OCI-LY7 (cell line): Measurements from ENCODE around the gene DIP2C. TPM values are rescaled to one million over a fixed set of nuclear protein-coding genes. Genes with fewer than 3 reads are reported as not detected.
A peak's percentile ranks its signal among the peaks of the same experiment; 100 is the strongest.

Experiments
- BruUV-seq: library from RNA; stranded (reverse); fragments of 400-500 nt; replicated peaks from 2 replicates; lab custom pipeline; 2021; lab: Mats Ljungman, UMichigan
- CTCF ChIA-PET: fragments of 300-600 bp; sonication (Branson Sonifier 250); formaldehyde crosslinking; loops from one replicate; lab custom pipeline; 2022; ENCODE audit warnings: antibody characterized with exemption; ENCODE audit not compliant: unreplicated experiment; lab: Charles Lee
- POLR2A ChIA-PET: fragments of 300-600 bp; sonication (Branson Sonifier 250); formaldehyde crosslinking; loops from one replicate; lab custom pipeline; 2022; ENCODE audit warnings: antibody characterized with exemption; lab: Charles Lee
- DNase-seq: peaks from one replicate; pipeline ENCODE4 v3.0.0-alpha.2; 2015; ENCODE audit warnings: low spot score
- H2AFZ ChIP-seq: fragments of 200-600 bp; sonication (generic), shearing (Covaris generic); 2 replicates; pipeline ENCODE4 v1.6.1; 2014; ENCODE audit warnings: mild to moderate bottlenecking, antibody characterized with exemption, low read length, moderate library complexity
- H3K27ac ChIP-seq: fragments of 200-600 bp; sonication (generic); 2 replicates; pipeline ENCODE4 v1.5.1; 2014; ENCODE audit warnings: mixed run types, low read depth, mild to moderate bottlenecking, moderate library complexity, low read length, inconsistent platforms; ENCODE audit not compliant: poor library complexity, severe bottlenecking
- H3K36me3 ChIP-seq: fragments of 200-600 bp; sonication (generic); 2 replicates; pipeline ENCODE4 v1.6.1; 2014; ENCODE audit warnings: mild to moderate bottlenecking, antibody characterized with exemption, low read length, moderate library complexity, mixed read lengths; ENCODE audit not compliant: insufficient read depth
- H3K4me1 ChIP-seq: fragments of 200-600 bp; sonication (generic); 2 replicates; pipeline ENCODE4 v1.5.1; 2014; ENCODE audit warnings: mild to moderate bottlenecking, low read length; ENCODE audit not compliant: insufficient read depth, poor library complexity, severe bottlenecking
- H3K4me2 ChIP-seq: fragments of 200-600 bp; sonication (generic); 2 replicates; pipeline ENCODE4 v1.6.1; 2014; ENCODE audit warnings: mild to moderate bottlenecking, low read length
- H3K4me3 ChIP-seq: fragments of 200-600 bp; sonication (generic); 2 replicates; pipeline ENCODE4 v1.5.1; 2014; ENCODE audit warnings: mild to moderate bottlenecking, low read depth, low read length; ENCODE audit not compliant: poor library complexity, severe bottlenecking
- H3K79me2 ChIP-seq: fragments of 200-600 bp; sonication (generic); 2 replicates; pipeline ENCODE4 v1.6.1; 2016; ENCODE audit warnings: low read depth, mild to moderate bottlenecking, low read length, moderate library complexity, mixed read lengths; ENCODE audit not compliant: insufficient read depth
- H3K9me2 ChIP-seq: fragments of 200-600 bp; sonication (generic); 2 replicates; pipeline ENCODE4 v1.6.1; 2016; ENCODE audit warnings: mild to moderate bottlenecking, low read length, mixed read lengths; ENCODE audit not compliant: insufficient read depth
- H3K9me3 ChIP-seq: fragments of 200-600 bp; sonication (generic); 2 replicates; pipeline ENCODE4 v1.6.1; 2014; ENCODE audit warnings: mild to moderate bottlenecking, mixed run types, low read length, mixed read lengths
- H4K20me1 ChIP-seq: fragments of 200-600 bp; sonication (generic); 2 replicates; pipeline ENCODE4 v1.6.1; 2014; ENCODE audit warnings: mild to moderate bottlenecking, antibody characterized with exemption, low read length, moderate library complexity, mixed read lengths; ENCODE audit not compliant: insufficient read depth
- CTCF ChIP-seq: fragments of 200-600 bp; sonication (generic); conservative IDR thresholded peaks from 2 replicates; pipeline ENCODE4 v1.5.1; 2014; ENCODE audit warnings: mild to moderate bottlenecking, antibody characterized with exemption, low read length, moderate library complexity, mixed read lengths
- EZH2phosphoT487 ChIP-seq: fragments of 200-600 bp; sonication (generic); IDR thresholded peaks from 2 replicates; pipeline ENCODE4 v1.6.1; 2018; ENCODE audit warnings: low read depth, borderline replicate concordance, mild to moderate bottlenecking, mixed run types, antibody characterized with exemption, low read length, moderate library complexity, mixed read lengths
- intact Hi-C: fragments of 100-400 bp; cut with micrococcal nuclease; formaldehyde crosslinking; loops from one replicate; pipeline ENCODE4 v1.10.0; 2022; ENCODE audit not compliant: unreplicated experiment
- total RNA-seq, 2 experiments: library from RNA; depleted of rRNA in 1 of 2; stranded (reverse); fragments of >200 nt in 1 of 2; shearing (Covaris generic) in 1 of 2; gene quantifications; 2 replicates each; pipeline ENCODE4 v1.2.3, GENCODE V29; 2014 to 2022

Gene DIP2C
- total RNA-seq, 2 experiments from 2014 or later: 10.9 to 29.5 TPM

GRCh38 chr10:521261-522250 is 167.9 kb downstream of the DIP2C start:
- H3K9me2 ChIP-seq: no peaks in the 10 kb centered on the region
- intact Hi-C loops: no loop called here
- no peaks in the 10 kb centered on the region for H4K20me1 ChIP-seq
- H3K4me2 ChIP-seq: peak overlapping the region; percentile 67
- H3K9me3 ChIP-seq: no peaks in the 10 kb centered on the region
- peak overlapping the region; percentile 28; the same call in 1 of the 2 replicates for H2AFZ ChIP-seq
- BruUV-seq: TSS peak; percentile 75
- H3K36me3 ChIP-seq: no peaks in the 10 kb centered on the region
- peaks cover 99% of the 10 kb centered on the region for H3K4me1 ChIP-seq
- ChIA-PET POLR2A (interaction anchor here (0.6 to 2.9 kb wide), 4 partner anchors 9 to 208 kb away, joined by 3 to 28 read pairs (median 4); no protein-coding TSS in a partner anchor), CTCF (interaction anchor here (1.0 to 1.9 kb wide), 2 partner anchors 10 to 11 kb away, joined by 3 to 6 read pairs; no protein-coding TSS in a partner anchor)
- peak overlapping the region; percentile 41 for H3K4me3 ChIP-seq
- H3K27ac ChIP-seq: peak overlapping the region; percentile 88
- peak; percentile 87 for DNase-seq
- TF ChIP-seq CTCF (0 out of 2 replicates have a peak, but pooled peaks have one; percentile 1), EZH2phosphoT487 (no peak)
- H3K79me2 ChIP-seq: no peaks in the 10 kb centered on the region

GRCh38 chr10:520402-520787 is 169.1 kb downstream of the DIP2C start:
- intact Hi-C loops: no loop called here
- CTCF ChIA-PET: interaction anchor here (1.9 kb wide), 1 partner anchor 10 kb away, joined by 6 read pairs; no protein-coding TSS in a partner anchor
- BruUV-seq: no TSS peak
- H3K36me3 ChIP-seq: no peaks in the 10 kb centered on the region
- no peak overlapping the region for H3K4me3 ChIP-seq
- peak overlapping the region; percentile 67 for H3K4me2 ChIP-seq
- no peaks in the 10 kb centered on the region for H3K9me3 ChIP-seq
- TF ChIP-seq CTCF: no peak
- no peak for TF ChIP-seq EZH2phosphoT487
- DNase-seq: no peak
- H3K79me2 ChIP-seq: no peaks in the 10 kb centered on the region
- POLR2A ChIA-PET: interaction anchor here (1.0 to 2.9 kb wide), 2 partner anchors 8 to 207 kb away, joined by 3 to 28 read pairs; no protein-coding TSS in a partner anchor
- no peak overlapping the region for H2AFZ ChIP-seq
- no peaks in the 10 kb centered on the region for H3K9me2 ChIP-seq
- H4K20me1 ChIP-seq: no peaks in the 10 kb centered on the region
- H3K4me1 ChIP-seq: peaks cover 92% of the 10 kb centered on the region
- peak overlapping the region; percentile 88 for H3K27ac ChIP-seq
